ENCODE measurements around the gene NAV1.
A peak's percentile ranks its signal among the peaks of the same experiment; 100 is the strongest.

NAV1 gene

DNA sequence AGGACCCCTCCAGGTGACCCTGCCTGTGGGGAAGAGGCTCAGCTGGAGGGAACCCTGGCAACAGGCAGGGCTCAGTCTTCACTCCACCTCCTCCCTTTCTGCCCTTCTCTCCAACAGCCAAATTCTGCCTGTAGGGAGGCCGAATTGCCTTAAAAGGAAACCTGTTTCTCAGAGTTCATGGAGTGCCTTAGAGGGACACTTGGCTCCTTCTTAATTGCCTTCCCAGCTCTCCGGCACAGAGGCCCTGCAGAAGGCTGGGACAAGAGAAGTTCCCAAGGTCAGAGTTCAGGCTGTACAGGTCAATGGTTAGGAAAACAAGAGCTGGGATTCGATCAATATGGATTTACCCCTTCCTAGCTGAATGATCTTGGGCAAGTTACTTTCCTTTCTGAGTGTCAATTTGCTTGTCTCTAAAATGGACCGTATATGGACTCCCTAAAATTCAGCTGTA, 38.2 kb upstream of the NAV1 start:
- TF ChIP-seq CTCF (IDR thresholded peaks at IDR 0.05; ENCODE audit: control insufficient read depth, insufficient read depth, low read depth, low read length, missing control alignments): no peak
- no peak for DNase-seq (ENCODE audit: low read depth)
- no peak overlapping the region for H3K4me3 ChIP-seq (ENCODE audit: control insufficient read depth, low read depth, low read length)

GRCh38 chr1:201501144-201501543, 37.8 kb upstream of the NAV1 start:
- no peak for DNase-seq (ENCODE audit: low read depth)
- no peak for TF ChIP-seq CTCF (IDR thresholded peaks at IDR 0.05; ENCODE audit: control insufficient read depth, insufficient read depth, low read depth, low read length, missing control alignments)

GRCh38 chr1:201501812-201502510, 37.0 kb upstream of the NAV1 start:
- no peak for DNase-seq (ENCODE audit: low read depth)
- no peak overlapping the region for H3K4me3 ChIP-seq (ENCODE audit: control insufficient read depth, low read depth, low read length)
- no peak for TF ChIP-seq CTCF (IDR thresholded peaks at IDR 0.05; ENCODE audit: control insufficient read depth, insufficient read depth, low read depth, low read length, missing control alignments)

More at GRCh38 chr1:201501144-201501543, 37.8 kb upstream of the NAV1 start:
- H3K4me3 ChIP-seq (ENCODE audit: control insufficient read depth, low read depth, low read length): no peak overlapping the region

DNA sequence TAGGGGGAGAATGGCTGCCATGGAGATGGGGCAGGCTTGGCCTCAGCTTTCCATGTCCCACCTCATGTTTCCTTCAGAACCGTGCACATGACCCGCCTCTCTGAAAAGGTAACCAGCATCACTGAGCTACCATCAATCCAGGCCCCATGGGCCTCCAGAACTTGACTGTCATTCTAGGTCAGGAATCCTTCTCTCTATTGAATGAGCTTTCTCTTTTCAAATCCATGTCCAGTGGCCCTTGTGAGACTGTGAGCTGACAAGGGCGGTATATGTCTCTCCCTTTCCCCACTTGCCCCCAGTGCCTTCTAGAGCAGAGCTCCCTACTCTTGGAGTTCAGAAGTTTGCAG, 36.4 kb upstream of the NAV1 start:
- no peak for DNase-seq (ENCODE audit: low read depth)

DNA sequence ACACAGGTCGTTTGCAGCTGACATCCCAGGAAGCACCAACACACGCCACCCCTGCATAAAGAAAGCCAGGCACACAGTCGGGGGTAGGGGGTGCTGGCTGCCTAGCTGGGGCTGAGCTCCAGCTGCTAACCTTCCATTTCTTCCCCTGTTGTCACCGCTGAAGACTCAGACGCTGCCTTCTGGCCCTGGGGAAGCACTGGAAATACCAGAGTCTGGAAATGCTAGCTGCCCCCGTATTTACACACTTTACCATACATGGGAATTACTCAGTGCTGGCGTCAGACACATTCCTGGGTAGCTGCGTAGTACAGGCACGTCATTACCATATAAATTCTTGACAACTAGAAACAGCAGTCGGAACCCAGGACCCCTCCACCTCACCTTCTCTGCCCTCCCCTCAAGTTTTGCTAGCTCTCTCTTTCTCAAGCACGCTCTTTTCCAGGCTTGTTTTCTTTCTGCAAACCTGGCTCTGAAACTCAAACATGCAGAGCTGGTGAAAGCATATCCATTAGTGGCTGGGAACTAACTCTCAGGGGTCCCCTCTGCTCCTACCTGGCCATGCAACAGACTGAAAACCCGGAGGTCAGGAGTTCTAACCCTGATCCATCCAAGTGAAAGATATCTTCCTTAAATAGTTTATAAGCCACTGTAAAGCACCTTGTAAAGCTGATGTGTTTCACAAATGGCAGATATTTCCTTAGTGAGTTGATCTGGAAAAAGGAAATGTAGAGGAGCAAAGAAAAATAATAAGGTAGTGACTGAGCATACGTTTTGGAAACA, 35.3 kb upstream of the NAV1 start:
- H3K4me3 ChIP-seq (ENCODE audit: control insufficient read depth, low read depth, low read length): peak overlapping the region; percentile 4
- peak; percentile 95 for DNase-seq (ENCODE audit: low read depth)
- TF ChIP-seq CTCF (IDR thresholded peaks at IDR 0.05; ENCODE audit: control insufficient read depth, insufficient read depth, low read depth, low read length, missing control alignments): no peak

More for the DNA sequence above, 36.4 kb upstream of the NAV1 start:
- TF ChIP-seq CTCF (IDR thresholded peaks at IDR 0.05; ENCODE audit: control insufficient read depth, insufficient read depth, low read depth, low read length, missing control alignments): no peak
- H3K4me3 ChIP-seq (ENCODE audit: control insufficient read depth, low read depth, low read length): no peak overlapping the region

- TF ChIP-seq CTCF (IDR thresholded peaks at IDR 0.05; ENCODE audit: control insufficient read depth, insufficient read depth, low read depth, low read length, missing control alignments): no peak
- DNase-seq (ENCODE audit: low read depth): no peak
- no peak overlapping the region for H3K4me3 ChIP-seq (ENCODE audit: control insufficient read depth, low read depth, low read length)
Measured at GRCh38 chr1:201504179-201504631, 34.7 kb upstream of the NAV1 start.

Data from AG09309 (cell line).